GM19452 (cell line): ENCODE data around the gene TUT4.
A peak's percentile ranks its signal among the peaks of the same experiment; 100 is the strongest.

ENCODE experiments used
- ATAC-seq: cut with Tn5 transposase; IDR thresholded peaks from one replicate; pipeline ENCODE4 v1.9.1; 2021; ENCODE audit not compliant: unreplicated experiment

Gene TUT4

DNA sequence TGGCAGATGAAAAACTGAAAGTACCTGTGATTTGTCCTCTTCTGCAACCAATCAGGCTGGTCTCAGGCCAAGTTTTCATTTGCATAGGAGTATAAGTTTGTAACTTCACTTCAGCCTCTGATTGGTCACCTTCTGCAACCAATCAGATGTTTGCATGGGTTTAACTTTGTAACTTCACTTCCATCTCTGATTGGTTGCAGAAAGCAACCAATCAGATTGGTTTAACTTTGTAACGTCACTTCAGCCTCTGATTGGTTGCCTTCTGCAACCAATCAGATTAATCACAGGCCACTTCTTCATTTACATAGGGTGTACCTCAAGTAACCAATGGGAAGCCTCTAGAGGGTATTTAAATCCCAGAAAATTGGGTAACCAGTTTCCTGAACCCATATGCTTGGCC lies 18.9 kb upstream of the TUT4 start:
- no peak for ATAC-seq

DNA sequence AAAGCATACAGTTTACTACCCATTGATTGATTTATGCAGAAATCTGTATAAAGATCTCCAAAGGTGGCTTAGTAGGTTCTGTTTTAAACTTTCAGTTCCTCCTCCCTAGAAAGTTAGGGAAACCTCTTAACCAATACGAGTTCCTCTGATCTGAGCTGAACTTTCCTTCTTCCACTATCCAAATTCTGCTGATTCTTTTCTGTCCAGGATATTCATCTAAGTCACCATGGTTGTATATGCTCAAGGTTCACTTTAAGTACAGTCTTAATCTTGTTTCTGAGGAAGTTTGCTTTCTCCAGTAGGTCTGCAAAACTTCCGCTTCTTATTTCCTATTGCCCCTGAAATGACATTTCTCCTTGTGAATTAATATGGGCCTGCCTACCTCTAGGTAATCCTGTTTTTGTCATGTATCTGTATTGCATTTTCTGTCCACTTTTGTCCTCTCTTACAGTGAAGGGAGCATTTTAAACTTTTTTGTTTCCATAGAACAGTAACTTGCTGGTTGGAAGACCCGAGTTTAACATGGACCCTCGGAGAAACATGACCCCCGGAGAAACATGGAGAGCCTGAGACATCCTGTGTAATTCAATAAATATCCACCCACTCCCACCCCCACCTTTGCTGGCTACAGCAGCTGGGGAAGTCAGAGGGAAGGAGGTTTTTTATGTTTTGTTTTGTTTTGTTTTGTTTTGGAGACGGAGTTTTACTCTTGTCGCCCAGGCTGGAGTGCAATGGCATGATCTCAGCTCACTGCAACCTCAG lies 16.7 kb upstream of the TUT4 start:
- ATAC-seq: no peak

DNA sequence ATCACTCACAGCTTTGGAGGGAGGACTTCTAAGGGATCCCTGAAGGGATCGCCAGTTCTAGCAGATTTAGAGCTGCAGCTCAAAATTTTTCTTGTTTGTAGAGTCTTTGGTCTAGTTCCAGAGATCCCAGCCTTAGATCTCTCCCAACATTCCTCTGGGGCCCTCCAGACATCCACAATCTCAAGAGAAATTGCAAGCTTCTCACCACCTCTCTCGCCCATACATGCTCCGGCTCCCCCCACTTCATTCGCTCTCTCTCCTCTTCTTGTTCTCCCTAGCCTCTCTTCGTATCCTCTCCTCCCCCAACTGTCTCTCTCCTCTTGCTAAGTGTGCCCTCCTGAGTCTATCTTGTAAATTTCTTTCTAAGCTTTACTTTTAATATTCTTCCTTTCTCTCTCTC lies 15.1 kb upstream of the TUT4 start:
- ATAC-seq: no peak

DNA sequence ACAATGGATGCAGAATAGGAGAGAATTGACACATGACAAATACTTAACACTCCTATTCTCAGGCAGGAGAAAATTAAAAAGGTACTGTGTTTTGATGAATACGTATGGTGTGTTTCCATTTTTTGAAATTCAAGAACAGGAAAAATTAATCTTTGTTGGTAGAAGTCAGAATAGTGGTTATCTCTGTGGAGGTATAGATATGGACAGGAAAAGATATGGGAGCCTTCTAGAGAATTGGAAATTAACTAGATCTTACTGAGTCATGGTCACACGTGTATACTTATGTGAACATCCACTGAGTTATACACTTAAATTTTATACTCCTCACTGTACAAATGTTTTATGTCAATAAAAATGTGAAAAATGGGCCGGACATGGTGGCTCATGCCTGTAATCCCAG lies 9.9 kb upstream of the TUT4 start:
- ATAC-seq: no peak

DNA sequence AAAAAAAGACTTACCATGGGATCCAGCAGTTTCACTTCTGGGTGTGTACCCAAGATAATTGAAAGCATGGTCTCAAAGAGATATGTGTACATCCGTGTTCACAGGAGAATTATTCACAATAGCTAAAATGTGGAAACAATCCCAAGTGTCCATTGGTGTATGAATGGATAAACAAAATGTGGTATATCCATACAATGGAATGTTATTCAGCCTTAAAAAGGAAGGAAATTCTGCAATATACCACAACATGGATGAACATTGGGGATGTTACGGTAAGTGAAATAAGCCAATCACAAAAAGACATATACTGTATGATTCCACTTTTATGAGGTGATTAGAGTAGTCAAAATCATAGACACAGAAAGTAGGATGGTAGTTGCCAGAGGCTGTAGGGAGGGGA lies 7.0 kb upstream of the TUT4 start:
- no peak for ATAC-seq

DNA sequence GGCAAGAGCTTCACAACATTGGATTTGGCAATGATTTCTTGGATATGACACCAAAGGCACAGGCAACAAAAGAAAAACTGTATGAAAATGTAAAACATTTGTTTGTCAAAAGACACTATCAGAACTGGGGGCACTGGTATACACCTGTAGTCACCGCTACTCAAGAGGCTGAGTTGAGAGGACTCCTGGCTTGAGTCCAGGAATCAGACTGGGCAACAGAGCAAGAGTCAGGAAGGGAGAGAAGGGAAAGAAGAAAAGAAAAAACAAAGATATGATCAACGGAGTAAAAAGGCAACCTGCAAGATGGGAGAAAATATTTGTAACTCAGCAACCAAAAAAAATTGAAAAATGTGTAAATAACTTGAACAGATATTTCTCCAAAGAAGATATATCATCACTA lies 6.0 kb upstream of the TUT4 start:
- no peak for ATAC-seq

DNA sequence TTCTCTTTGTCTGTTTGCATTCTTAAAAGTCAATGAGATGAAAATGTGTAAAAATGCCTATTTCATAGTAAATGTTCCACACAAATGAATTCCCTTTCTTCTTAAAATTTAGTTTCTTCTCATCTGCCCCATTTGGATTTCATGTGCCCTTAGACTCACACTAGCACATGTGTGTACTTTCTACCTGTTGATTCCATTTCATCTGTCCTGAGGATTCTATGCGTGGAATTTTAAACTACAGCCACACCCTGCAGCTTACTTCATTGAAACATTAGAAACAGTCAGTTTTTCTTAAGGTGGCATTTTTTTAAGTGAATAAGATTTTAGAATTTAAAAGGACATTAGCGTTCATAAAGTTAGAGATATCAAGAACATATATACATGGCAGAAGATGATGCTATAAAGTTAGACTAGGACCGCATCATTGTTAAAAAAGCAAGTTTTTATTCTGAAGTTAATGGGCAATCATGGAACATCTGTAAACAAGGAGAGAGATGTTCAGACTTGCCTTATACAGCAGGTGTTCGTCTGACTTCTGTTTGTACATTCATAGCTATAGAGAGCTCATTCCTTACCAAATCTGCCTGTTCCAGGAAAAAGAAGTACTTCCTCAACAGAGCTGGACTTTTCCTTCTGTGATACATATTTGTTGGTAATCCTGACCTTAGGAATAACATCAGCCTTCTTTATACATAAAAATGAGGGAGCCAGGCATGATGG lies 3.9 kb upstream of the TUT4 start:
- no peak for ATAC-seq

DNA sequence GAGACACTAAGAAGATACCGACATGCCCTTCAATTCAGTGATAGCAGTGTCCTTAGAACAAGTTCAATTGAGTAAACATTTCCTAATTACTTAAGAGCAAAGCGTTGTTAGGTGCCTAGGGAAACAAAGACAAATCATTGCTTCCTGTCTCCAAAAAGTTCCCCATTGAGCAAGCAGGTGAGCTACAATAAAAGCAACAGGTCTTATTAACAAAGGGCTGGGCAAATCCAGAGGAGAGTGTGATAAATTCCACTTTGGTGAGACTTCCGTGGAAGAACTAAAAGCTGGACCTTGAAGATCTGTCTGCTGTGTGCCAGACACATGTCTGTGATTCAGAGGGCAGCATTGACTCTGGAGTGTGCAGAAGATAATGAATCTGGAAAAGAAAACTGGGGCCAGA lies 1.9 kb upstream of the TUT4 start:
- no peak for ATAC-seq

DNA sequence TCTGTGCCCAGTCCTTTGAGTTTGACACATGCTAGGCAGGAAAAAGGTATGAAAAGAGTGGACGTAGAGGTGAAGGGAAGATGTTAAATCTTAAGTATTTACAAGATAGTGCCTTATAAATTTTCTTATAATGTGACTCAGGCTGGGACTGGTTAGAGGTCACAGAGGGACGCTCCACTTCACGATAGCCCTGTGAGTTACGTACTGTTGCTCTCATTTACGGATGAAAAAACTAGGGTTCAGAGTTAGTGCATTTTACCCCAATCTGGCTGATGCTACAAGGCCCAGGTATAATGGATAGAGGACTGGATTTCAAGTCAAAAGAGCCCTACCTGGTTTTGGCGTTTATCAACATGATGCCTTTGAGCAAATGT lies 1.4 kb upstream of the TUT4 start:
- ATAC-seq: no peak

DNA sequence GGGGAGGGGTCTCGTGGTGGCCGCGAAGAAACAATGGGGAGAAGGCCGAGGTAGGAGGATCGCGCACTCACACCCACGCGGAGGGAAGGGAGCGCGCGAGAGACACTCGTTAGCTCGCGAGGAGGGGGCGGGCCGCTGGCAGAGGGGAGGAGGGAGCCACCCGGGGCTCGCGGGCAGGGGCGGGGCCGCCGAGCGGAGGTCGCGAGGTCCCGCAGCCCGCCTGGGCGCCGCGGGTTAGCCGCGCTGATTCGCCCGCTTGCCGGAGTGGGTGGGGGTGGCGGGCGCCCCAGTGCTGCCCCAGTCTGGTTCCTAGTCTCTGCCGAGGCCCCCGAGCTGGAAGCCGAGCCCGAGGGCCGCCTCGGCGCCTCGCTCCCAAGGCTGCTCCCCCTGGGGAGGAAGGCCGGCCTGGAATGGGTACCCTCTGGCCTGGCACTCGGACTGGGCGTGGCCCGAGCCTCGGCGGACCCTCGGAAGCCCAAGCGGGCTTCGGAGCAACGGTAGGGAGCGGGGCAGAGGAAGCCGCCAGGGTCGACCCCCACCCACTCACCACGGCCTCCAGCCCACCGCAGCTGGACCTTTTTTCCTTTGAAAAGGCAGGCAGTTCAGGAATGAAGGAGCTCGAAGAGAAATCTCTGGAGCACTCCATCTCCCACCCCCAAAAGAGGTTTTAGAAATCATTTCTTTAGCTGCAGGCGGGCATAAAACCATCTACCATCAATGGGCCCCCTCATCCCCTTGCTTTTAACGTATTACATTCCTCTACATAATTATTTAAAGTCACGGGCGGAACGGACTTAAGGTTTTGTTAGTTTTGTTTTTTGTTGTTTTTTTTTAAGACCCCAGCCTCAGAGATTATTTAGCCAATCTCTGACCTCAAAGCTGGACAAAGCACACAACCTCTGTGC lies 722 bp upstream of the TUT4 start:
- ATAC-seq: peak; percentile 62

DNA sequence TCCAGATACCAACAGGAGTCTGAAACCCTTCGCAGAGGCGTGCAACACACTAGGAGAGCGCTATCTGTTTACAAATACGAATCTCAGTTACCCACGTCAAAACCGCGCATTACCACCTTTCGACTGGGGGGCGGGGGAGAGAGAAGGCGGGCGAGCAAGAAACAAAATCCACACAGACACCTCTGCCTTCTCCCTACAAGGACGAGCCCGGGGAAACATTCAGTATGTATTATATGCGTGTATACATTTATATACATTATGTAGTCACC lies 722 bp downstream of the TUT4 start:
- peak; percentile 24 for ATAC-seq

DNA sequence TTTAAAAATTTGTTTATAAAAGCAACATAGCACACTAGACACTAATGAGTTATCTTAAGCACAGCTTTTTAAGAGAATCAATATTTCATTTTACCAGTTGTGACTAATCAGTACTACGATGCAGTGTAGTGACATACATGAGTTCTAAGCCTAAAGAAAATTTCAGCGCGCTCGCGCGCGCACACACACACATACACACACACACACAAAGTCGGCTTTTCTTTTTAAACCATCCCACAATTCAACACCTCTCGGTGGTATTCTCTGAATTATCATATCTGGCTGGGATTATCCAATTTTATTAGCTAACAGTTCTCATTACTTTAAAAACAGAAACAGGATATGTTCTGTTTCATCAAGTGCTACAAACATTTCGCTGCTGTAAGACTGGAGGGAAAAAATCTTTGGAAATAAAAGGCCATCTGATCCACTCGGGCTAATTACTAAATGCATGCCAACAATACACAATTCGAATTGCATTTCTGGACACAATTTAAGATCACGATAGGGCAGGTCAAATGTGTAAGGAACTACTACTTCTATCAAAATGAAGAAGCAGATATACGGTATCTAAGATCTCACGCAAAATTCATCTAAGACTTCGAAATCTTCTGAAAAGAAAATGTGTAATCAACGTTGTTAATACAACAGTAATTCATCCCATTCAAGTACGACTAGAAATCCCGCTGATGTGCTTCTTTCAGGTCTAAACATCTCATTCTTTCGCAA lies 1.2 kb downstream of the TUT4 start:
- no peak for ATAC-seq

DNA sequence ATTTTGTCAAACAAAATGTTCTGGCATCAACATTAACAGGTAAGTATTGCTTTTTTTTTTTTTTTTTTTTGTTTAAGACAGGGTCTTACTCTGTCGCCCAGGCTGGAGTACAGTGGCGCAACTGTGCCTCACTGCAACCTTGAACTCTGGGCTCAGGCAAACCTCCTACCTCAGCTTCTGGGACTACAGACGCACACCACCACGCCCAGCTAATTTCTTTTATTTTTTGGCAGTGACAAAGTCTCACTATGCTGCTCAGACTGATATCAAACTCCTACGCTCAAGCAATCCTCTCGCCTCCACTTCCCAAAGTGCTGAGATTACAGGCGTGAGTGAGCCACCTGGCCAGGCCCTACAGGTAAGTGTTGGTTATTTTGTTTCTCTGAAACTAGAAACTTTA lies 2.4 kb downstream of the TUT4 start:
- ATAC-seq: no peak

DNA sequence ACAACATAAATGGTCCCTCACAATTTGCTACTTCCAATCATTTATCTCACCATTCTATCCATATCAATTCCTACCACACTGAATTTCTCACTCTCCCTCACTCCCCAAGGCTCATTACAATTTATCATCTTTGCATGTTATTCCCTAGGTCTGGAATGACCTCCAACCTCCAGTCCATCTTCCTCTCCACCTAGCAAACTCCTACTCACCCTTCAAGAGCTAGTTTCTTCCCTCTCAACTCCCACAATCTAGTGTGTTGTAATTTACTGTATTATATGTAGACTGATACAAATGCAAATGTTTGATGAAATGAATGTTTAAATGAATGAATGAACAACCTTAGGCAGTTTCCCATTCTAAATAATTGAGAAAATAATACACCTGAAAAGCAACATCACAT lies 3.6 kb downstream of the TUT4 start:
- ATAC-seq: no peak

DNA sequence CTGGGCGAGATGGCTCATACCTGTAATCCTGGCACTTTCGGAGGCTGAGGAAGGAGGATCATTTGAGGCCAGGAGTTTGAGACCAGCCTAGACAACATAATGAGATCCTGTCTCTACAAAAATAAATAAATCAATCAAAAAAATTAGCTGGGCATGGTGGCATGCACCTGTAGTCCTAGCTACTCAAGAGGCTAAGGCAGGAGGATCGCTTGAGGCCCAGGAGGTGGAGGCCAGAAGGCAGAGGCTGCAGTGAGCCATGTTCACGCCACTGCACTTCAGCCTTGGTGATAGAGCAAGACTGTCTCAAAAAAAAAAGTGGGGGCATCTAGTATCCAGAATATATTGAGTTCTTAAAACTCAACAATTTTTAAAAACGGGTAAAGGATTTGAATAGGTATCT lies 6.0 kb downstream of the TUT4 start:
- no peak for ATAC-seq

DNA sequence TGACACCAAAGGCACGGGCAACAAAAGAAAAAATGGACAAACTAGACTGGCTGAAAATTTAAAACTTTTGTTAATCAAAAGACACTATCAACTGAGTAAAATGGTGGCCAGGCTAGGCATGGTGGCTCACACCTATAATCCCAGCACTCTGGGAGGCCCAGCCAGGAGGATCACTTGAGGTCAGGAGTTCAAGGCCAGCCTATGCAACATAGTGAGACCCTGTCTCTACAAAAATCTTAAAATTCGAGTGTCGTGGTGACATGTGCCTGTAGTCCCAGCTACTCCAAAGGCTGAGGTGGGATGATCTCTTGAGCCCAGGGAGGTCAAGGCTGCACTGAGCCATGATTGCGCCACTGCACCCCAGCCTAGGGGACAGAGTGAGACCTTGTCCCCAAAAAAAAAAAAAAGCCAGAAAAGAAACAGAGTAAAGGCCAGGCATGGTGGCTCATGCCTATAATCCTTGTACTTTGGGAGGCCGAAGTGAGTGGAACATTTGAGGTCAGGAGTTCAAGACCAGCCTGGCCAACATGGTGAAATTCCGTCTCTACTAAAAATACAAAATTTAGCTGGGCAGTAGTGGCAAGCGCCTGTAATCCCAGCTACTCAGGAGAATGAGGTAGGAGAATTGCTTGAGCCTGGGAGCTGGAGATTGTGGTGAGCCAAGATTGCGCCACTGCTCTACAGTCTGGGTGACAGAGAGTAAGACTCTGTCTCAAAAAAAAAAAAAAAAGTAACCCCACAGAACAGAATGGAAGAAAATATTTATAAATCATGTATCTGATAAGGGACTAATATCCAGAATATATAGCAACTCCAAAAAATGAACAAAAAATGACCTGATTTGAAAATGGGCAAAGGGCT lies 8.0 kb downstream of the TUT4 start:
- no peak for ATAC-seq

DNA sequence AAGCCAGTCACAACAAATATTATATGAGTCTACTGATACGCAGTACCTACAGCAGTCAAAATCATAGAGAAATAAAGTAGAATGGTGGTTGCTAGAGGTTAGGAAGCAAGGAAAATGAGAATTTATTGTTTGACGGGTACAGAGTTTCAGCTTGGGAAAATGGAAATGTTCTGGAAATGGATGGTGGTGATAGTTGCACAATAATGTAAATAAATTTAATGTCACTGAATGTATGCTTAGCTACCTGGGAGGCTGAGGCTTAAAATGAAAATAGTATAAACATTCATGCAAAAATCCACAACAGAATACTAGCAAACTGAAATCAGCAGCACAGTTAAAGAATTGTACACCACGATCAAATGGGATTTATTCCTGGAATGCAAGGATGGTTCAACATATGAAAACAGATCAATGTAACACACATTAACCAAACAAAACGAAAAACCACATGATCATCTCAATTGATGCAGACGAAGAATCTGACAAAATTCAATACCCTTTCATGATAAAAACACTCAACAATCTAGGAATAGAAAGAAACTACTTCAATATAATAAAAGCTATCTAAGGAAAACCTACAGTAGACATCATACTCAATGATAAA lies 10.7 kb downstream of the TUT4 start:
- ATAC-seq: no peak

DNA sequence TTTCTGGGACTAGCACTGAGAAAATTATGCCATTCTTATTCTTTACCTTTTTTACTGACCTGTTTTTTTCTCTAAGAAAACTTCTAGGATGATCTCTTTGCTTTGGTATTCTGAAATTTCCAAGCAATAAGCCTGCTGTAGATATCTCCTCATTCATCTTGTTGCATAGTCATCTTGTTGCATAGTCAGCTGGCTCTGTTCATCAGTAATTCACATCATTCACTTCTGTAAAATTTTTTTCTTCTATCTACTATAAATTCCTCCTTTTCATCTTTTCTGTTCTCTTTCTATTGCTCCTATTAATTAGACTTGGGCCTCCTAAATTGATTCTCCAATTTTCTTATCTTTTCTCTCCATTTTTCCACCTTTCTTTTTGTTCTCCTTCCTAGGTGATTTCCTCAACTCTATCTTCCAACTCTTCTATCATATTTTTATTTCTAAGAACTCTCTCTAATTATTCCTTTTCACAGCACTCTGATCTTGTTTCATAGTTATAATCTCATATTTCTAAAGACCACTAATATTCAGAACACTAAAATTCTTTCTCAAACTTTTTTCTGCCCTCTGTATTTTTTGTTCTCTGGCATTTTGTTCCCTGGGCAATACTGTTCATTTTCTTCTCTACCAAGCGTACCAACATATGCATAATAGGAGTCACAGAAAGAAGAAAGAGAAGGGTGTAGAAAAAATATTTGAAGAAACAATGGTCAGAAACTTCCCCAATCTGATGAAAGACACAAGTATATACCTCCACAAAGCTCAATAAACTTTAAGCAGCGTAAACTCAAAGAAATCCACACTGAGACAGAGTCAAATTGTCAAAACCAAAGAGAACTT lies 17.7 kb downstream of the TUT4 start:
- ATAC-seq: no peak

DNA sequence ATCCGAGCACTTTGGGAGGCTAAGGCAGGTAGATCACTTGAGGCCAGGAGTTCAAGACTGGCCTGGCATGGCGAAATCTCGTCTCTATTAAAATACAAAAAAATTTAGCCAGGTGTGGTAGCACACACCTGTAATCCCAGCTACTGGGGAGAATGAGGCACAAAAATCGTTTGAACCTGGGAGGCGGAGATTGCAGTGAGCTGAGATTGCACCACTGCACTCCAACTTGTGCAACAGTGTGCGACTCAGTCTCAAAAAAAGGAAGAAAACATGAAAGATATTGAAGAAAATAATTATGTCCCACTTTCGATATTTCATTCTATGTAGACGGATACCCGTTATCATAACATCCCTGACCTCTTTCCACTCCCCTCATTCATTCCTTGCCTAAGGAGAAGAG lies 19.2 kb downstream of the TUT4 start:
- ATAC-seq: no peak
